NCI-H146 treated with DMSO at 0.1 percent for 48 hours (cell line): ENCODE measurements around the gene KCNQ1.

Experiments
- DNase-seq: peaks from one replicate; lab custom pipeline; 2025; ENCODE audit not compliant: unreplicated experiment; lab: John Stamatoyannopoulos, UW

KCNQ1 gene

DNA sequence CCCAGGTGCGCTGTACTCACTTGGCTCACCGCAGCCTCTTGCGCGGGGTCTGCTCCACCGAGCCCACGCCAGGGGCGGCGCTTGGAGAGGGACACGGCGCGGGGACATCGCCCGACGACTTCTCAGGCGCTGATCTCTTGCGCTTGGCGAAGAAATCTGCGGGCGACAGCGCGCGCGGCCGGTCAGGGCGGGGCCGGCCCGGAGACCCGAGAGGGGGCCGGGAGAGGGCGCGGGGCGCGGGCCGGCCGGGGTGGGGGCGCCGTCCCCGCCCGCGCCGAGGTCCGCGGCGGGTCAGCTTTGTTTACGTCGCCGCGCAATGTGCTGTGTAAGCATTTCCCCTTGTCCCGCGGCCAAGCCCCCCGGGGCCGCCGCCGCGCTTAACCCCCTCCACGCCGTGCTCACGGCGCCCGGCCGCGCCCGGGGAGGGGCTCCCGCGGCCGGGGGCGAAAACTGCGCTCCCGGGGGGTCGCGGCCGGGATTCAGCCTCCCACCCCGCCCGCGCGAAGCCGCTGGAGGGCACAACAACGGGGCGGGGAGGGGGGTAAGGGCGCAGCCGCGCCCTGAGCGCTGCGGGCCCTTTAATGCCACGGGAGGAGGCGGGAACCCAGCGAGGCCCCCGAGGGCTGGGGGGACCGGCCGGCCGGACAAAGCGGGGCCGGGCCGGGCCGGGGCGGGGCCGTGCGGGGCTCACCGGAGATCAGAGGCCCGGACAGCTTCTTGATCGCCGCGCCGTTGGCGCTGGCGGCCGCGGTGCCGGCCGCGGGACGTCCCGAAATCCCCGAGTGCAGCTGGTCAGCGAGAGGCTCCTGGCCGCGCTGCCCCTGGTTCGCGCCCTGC, 439.4 kb downstream of the KCNQ1 start:
- no peak for DNase-seq

DNA sequence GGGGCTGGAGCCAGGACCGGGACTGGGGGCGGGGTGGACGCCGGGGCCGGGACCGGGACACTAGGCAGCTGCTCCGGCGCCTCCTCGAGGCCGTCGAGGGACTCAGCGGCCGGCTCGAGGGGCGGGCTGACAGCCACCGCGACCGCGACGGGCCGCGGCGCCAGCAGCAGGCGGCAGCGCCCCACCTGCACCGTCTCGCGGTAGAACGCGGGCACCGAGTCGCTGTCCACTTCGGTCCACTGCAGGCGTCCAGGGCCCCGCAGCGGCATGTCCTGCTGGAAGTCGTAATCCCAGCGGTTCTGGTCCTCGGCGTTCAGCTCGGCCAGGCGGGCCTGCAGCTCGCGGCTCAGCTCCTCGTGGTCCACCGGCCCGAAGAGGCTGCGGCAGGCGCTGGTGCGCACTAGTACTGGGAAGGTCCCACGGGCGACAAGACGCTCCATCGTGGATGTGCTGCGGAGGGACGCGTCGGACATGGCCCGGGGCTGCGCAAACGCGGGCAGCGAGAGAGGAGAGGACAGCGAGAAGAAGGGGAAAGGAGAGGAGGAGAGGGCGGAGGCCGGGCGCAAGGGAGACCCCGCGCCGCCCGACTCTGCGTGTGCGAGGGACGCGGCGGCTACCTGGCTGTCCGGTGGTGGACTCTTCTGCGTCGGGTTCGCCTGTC, 440.3 kb downstream of the KCNQ1 start:
- no peak for DNase-seq

DNA sequence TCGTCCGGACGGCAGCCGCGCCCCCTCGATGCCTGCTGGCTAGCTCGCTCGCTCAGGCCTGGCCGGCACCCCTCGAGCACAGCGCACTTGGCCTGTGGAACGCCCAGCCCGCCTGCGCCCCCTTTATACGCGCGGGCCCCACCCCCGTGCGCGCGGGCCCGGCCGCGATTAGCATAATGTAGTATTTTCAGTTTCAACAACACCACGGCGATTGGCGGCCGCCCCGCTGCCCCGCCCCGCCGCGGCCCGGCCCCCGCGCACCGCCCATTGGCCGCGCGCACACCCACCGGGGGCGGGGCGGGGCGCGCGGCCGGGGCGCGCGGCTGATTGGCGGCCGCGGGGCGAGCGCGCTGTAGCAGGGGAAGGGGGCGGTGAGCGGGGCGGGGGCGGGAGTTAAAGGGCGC, 440.9 kb downstream of the KCNQ1 start, which contains the start of gene CDKN1C:
TSS of gene CDKN1C (minus strand) at position 98 of the 404 bp plus-strand sequence. CDS start 319 bp downstream, outside the sequence.
- DNase-seq: peak; percentile 62

DNA sequence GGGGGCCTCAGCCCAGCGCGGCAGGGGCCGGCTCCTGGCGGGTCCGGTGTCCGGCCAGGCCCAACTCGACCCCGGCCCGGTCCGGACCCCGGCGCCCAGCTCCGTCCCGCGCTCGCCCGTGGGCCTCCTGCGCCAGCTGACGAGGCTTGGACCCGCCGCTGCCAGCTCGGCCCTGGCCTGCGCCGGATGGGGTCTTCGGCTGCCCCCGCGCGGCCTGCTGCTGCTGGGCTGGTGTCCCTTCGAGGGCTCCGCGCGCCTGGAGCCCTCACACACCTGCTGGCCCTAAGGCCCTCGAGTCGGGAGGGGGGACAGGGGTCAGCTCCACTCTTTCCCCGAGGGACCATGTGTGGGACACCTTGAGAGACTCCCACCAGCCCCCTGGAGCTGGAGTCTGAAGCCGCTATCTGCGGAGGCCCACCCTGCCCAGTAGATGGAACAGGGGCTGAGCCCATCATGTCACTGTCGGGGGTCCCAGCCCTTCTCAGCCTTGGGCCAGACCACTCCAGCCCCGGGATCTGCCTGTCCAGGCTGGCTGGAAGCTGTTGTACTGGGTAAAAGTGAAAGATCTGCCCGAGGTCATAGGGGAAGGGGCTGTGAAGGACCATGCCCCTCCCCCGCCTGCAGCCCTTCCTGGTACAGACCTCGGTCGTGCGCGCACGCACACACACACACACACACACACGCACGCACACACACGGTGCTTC, 441.5 kb downstream of the KCNQ1 start:
- peak; percentile 15 for DNase-seq

DNA sequence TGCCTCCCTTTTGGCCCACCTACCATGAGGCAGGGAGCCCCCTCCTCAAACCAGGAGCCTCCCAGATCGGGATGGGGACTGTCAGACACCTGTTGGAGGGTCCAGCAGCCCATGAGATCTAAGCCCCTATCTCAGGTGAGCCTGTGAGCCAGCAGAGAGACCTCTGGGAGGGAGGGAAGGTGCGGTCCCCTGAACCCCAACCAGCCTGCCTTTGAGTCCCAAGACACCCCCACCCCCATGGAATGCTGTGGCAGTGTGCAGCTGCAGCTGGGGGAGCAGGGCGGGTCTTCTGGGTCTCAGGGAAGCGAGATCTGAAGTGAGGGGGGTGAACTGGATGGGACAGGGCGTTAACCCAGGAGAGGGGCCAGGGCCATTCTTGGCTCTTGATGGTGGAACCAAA, 442.1 kb downstream of the KCNQ1 start:
- no peak for DNase-seq

DNA sequence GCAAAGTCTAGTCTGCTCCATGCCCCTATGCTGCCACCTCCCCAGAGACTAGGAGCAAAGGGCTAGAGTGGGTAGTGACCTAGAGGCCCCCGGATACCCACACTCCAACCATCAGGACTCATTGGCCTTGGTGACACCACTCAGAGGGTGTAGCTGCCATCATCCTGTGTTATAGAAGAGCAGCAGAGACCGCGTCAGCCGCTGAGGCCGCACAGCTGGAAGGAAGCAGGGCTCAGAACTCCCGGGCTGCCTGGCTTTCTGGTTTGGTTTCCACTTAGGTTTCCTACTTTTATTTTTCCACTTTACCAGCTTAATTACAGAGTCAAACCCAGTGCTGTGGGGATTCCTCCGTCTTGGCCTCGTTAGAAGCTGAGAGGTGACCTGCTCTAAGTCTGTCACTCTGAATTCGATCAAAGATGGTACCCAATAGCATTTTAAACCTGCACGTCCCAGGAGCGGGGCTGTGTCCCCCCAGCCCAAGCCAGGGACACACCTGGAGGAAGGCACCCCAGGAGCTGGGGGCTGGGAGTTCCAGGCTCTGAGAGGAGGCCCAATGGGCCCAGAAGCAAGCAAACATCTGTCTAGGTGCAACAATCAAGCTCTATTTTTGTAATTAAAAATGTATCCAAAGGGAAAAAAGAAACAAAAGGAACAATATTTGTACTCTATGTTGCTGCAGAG, 442.8 kb downstream of the KCNQ1 start:
- no peak for DNase-seq

DNA sequence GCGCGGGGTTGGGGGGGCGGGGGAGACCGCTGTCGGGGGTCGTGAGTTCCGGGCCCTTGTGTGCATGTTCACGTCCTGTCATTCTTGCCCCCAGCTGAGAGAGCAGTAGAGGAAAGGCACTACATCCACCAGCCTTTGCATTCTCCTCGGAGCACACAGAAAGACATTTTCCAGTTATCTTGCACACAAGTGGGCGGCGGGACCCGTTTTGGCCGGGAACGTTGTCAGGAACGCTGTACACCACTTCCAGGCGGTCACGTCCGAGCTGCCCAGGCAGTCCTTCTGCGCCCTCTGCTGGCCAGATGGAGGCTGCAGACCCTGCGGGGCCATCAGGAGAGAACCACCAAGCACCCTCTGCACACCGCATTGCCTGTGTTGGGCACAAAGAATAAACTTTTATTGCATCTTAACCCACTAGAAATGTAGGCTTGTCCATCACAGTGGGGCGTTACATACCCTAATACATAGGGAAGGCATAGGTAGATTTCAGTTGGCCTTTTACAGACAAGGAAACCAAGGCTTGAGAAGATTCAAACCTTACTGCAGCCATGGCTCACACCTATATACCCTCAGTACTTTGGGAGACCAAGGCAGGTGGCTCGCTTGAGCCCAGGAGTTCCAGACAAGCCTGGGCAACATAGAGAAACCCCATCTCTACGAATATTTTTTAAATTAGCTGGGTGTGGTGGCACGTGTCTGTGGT, 443.6 kb downstream of the KCNQ1 start:
- peak; percentile 50 for DNase-seq

DNA sequence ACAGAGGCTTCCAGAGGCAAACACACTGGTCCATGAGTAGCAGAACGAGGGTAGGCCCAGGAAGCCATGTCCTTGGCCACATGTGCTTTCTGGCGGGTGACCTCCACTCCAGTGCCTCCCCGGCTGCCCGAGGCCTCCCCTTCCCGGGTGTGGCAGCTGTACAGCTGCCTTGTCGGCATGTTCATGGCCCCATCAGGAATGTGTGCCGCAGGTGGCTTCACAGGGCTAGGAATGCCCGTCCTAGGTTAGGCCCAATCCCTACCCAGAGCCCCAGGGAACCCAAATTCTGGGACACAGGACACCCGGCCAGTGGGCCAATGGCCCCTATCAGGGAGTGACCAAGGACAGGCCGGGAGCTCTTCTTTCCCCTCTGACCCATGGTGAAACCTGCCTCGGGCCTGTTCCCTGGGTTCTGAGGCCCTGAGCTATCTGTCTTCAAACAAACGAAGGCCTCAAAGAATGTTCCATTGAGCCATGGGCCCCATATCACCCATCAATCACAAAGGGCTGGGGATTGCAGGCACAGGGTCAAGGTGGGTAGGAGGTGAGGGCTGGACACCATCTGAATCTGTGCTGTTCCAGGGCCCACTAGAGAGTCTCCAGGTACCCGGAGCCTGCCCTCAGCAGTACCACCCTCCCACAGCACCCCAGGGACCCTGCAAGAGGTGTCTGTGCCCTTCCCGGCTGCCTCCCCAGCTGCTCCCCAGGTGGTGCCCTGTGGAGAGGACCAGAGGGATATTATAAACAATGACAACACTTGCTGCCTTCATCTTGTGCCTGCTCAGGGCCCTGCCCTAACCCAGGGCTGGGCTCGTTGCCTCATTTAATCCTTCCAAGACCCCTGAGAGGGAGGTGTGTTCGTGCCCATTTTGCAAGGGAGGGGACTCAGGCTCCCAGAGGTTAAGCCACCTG, 444.8 kb downstream of the KCNQ1 start:
- no peak for DNase-seq

DNA sequence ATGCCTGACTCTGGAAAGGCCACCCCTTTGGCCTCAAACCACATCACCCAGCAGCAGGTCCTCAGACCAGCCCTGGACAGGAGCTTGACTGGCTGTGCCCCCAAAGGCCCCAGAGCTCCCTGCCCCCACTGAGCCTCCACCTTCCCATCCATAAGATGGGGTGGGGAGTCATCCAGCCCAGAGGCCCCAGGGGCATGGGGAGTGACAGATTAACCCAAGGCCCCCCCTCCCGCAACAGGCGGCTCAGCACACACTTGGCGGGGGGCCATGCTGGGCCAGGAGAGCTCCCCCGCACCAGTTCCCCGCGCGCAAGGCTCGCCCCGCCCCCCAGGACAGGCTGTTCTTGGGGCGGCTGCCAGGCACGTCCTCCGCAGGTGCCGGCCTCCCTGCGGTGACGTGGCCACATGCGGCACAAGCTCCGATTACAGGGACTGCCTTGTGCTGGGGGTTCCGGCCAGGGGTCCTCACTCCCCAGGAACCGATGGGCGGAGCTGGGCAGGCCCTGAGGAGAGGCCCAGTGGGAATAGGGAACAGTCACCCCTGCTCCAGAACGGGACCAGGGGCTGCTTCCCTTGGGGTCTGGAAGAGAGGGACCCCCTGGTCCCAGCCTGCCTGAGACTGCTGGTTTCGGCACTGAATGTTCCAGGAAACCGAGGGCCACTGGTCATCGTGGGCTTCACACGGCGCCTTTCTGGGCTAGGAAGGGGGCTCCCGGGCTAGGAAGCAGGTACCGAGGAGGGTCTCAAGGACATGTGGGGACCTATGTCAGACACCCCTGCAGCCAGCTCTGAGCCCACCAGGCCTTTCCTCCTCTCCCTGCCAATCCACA, 445.9 kb downstream of the KCNQ1 start:
- DNase-seq: no peak

DNA sequence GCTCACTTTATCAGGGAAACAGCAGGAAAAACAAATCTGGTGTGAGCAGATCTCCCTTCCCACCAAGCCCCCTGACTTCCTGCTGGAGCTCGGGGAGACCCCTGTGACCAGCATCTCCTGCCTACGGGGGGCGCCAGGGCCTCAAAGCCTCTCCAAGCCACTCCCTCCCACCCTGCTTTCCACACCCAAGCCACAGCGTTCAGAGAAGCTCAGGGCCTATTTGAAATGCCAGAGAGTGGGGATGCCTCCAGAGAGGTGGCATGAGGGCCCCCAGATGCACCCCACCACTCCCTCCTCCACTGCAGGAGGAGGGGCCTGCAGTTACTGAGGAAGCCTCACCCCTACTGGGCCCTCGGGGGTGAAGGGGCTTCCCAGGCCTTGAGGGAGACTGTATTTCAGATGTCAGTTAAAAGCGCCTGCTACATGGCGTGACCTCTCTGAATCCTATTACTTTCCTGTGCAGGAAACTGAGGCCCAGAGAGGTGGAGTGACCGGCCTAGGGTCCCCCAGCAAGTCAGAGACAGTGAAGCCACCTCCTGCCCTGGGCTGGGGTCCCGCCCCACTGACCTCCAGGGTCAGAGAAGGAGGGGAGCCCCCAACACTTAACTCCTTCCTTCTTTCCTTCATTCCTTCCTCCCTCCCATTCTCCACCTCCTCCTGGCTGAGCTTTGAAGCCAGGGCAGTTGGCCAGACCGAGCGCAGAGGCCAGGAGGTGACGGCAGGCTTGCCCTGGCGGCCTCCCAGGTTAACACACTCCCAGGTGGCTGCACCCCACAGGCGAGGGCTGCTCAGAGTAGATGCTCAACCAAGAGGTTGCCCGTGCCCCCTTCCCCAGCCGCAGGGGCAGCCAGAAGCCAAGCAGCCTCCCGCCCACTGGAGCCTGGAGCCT, 446.8 kb downstream of the KCNQ1 start:
- no peak for DNase-seq

DNA sequence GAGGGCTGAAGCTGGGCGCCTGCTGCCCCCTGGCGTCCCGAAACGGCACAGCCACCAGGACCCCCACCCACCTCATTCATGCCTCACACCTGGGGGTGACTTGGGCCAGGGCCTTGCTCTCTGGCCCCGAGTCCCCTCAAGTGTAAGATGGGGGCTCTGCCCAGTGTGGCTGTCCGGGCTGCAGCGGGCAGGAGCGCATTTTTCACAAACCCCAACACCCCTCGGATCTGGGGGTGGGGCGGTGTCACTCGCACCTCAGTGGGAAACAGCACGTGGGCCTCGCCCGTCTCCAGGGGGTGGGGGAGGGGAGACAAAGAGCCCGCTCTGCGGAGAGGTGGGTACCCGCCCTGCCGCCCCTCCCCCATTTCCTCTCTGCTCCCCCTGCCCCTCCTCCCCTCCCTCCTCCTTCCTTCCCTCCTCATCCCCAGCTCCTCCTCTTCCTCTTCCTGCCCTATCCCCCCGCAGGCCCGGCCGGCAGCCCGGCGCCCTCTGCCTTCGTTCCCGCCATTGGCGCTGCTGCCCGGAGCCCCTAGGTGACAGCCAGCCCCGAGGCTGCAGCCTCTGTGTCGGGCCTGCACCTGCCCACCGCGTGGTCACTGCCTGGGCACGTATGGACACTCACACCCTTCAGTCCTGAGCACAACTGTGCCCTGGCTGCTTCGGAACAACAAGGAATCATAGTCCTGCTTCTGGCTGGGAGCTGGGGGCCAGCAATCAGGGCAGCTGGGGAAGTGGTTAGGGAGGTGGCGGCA, 447.6 kb downstream of the KCNQ1 start:
- peak; percentile 38 for DNase-seq

DNA sequence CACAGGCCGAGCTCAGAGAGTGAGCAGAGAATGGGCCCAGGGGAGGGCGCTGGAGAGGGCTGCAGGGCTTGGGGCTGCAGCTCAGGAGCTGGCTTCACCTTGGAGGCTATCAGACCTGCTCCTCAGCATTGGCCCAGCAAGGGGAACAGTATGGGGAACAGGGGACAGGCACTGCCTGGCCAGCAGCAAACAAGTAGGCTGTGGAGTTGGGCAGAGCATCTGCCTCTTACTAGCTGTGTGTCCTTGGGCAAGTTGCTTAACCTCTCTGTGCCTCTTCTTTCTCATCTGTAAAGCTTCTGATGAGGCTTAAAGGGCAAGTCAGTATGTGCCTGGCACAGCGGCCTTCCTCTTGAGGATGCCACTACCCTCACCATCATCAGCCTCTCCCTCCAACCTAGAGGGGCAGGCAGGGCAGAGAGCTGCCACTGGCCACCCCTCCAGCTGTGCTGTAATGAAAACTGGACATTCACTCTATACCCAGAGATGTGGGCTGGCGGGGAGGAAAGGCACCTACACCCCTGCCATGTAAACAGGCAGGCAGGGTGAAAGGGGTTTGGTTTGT, 448.2 kb downstream of the KCNQ1 start:
- DNase-seq: no peak

DNA sequence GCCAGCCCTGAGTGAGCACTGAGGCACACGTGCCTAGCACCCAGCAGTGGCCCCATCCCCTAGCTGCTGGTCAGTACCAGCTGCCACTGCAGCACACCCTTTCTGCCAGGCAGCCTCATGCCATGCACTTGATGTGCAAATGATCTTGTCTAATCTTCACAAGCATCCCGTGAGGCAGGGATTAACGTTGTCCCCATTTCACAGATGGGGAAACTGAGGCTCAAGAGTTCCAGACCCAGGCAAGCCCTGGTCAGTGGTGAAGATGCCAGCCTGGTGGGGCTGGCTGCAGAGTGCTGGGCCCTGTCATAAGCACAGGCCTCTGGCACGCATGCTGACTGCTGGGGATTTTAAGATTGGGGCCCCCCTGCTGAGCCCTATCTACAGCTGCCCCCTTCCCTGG, 449.1 kb downstream of the KCNQ1 start:
- no peak for DNase-seq

DNA sequence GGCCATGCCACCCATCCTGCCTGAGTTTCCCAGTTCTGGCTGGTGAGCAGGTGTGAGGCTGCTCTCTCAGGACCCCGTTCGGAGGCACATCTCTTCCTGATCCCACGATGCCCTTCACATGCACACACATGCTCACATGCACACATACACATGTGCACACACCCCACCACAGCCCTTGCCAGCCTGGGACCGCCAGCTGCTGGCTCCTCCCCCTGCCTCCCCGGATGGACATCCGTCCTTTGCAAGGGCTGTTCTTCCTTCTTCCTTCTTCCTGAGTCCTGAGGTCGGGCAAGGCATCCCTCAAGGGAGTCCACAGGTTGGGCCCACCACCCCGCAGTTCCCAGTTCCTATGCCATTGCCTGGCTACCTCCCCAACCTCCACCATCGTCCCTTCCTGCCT, 451.2 kb downstream of the KCNQ1 start:
- DNase-seq: no peak

DNA sequence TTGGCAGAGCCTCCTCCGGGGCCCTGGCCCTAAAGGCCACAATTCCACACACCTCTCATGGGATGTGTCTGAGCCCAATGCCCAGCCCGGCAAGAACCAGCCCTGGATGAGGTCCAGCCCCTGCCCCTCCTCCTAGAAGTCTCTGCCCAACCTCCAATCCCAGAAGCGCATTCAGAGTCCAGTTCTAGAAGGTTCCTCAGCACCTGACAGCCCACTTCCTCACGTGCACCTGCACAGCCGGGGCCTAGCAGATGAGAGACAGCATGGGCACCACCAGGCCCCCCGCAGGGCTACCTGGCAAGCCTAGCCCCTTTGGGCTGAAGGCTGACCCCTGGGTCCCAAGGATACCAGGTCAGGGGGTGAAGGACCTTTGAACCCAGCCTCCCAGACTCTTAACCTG, 452.2 kb downstream of the KCNQ1 start:
- DNase-seq: no peak

DNA sequence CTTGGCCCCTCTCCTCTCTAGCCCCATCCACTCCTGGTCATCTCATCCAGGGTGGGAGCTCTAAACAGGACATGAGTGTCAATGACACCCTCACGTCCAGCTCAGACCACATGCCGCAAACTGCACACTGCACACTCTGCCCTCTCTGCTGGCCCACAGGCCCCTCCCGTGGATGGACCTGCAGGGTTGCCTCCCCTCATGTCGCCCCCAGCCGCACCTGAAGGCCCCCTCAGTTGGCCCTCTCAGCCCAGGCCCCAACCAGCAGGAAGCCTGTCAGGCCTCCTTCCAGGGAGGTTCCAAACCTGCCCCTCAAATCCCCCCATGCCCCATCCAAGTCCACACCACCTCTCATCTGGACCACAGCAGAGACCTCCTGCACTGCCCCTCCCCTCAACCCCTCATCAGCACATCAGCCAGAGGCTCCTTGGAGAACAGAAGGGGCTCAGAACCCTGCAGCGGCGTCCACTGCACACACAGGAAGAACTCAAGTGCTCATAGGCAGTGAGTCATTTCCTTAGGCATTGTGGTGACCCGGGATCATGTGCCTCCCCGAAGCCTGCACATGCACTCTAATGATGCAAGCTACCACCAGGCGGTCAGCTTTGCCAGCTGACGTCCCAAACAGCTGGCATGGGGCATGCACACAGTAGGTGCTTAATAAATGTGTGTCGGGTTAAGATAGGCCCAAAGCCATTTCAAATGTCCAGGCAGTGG, 453.7 kb downstream of the KCNQ1 start:
- no peak for DNase-seq
